NCI-H524 (cell line): ENCODE measurements around the gene SSU72.

Experiments used
- DNase-seq, 2 experiments: peaks; one replicate each; lab custom pipeline; 2025; lab: John Stamatoyannopoulos, UW

Gene SSU72

DNA sequence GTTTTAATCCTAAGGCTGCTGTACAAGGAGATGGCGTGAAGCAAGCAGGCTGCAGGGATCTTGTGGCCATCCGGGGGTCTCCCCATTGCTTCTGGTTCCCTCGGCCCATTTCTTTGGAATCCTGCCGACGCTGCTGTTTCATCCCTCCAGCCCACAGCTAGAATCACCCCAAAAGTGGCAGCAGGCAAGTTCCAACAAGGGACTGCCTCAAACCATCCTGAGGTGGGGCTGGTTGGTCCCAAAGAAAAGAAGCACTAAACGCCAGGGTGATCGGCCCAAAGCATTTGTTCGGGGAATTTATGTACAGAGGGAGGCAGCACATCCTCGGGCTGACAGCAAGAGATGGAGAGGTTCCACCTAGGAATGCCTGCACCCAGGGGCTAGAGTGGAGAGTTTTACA lies 36.1 kb upstream of the SSU72 start:
- no peak for DNase-seq

GRCh38 chr1:1609822-1610485 lies 35.3 kb upstream of the SSU72 start:
- DNase-seq: no peak

DNA sequence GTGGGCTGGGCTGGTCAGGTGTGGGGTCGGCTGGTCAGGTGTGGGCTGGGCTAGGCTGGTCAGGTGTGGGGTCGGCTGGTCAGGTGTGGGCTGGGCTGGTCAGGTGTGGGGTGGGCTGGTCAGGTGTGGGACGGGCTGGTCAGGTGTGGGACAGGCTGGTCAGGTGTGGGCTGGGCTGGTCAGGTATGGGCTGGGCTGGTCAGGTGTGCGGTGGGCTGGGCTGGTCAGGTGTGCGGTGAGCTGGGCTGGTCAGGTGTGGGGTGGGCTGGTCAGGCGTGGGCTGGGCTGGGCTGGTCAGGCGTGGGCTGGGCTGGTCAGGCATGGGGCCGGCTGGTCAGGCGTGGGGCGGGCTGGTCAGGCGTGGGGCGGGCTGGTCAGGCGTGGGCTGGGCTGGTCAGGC lies 31.6 kb upstream of the SSU72 start:
- no peak for DNase-seq

DNA sequence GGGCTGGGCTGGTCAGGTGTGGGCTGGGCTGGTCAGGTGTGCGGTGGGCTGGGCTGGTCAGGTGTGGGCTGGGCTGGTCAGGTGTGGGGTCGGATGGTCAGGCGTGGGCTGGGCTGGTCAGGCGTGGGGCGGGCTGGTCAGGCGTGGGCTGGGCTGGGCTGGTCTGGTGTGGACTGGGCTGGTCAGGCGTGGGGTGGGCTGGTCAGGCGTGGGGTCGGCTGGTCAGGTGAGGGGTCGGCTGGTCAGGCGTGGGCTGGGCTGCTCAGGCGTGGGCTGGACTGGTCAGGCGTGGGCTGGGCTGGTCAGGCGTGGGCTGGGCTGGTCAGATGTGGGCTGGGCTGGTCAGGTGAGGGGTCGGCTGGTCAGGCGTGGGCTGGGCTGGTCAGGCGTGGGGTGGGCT lies 31.1 kb upstream of the SSU72 start:
- no peak for DNase-seq

DNA sequence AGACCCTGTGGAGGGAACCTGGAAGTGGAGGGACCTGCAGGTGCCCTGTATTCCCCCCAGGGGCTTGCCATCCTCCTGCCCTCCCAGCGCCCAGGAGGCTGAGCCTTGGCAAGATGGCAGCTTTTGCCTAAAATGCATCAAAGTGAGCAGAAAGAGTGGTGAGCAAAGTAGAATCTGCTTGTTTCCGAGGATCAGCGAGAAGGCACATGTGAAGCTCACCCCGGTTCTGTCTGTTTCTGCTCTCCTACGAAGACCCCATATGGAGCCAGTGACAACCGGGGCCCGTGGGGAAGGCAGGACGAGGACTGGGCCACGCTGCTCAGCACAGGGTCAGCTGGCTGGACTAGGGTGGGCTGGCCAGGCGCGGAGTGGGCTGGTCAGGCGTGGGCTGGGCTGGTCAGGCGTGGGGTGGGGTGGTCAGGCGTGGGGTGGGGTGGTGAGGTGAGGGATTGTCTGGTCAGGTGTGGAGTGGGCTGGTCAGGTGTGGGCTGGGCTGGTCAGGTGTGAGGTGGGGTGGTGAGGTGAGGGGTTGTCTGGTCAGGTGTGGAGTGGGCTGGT lies 30.4 kb upstream of the SSU72 start:
- no peak for DNase-seq

DNA sequence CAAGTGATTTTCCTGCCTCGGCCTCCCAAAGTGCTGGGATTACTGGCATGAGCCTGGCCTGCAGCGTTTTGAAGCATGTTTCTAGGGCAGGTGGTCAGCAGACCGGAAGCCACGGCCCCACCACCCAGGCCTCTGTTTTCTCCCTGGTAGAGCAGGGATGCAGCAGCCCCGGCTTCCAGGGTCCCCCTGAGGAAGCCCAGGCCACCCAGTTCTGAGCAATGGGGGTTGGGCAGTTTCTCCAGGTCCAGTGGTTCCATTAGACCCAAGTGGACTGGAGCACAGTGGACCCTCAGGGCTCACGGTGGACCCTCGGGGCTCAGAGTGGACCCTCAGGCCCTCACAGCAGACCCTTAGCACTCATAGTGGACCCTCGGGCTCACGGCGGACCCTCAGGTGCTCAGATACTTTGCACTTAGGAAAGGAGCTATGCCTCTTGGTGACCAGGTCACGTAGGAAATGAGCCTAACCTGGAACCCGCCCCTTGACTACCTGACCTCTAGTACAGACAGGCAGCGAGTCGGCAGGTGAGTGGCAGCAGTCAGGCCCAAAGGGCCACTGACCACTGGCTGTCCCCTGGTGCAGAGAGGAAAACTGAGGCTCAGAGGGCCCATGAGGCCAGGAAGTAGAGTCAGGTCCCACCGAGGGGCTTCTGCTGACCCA lies 29.8 kb upstream of the SSU72 start:
- no peak for DNase-seq

DNA sequence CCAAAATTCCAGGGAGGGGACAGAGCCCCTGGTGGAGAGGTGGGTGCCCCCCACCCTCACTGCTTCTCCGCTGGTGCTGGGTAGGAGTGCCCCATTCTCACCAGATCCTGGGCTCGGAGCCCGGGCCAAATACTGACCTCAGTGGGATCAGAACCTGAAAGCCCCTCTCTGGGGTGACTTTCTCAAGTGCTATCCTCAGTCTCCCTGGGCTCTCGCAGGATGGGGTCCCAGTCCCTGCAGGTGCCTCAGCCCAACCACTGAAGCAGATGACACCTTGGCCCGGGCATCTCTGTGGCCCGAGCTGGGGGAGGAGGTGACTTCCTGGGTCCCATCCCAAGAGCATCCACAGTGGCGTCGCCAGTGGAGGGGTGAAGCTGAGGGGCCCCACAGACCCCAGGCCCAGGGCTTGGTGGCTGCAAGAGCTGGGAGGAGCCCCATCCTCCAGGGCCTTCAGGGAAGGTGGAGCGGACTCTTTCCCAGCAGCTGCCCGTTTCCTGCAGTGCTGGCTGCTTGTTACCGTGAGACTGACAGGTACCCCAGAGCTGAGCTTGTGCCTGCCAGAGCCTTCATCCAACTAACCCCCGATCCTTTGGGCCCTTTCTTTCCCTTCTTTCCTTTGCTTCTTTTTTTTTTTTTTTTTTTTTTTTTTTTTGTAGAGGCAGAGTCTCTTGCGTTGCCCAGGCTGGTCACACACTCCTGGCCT lies 29.2 kb upstream of the SSU72 start:
- DNase-seq: no peak

GRCh38 chr1:1602968-1603506 lies 28.4 kb upstream of the SSU72 start:
- DNase-seq: peak in 1 of 2 experiments; percentile 54

GRCh38 chr1:1602304-1602967 lies 27.8 kb upstream of the SSU72 start:
- DNase-seq: no peak

- DNase-seq: no peak
Measured at GRCh38 chr1:1601564-1602303, 27.1 kb upstream of the SSU72 start.

DNA sequence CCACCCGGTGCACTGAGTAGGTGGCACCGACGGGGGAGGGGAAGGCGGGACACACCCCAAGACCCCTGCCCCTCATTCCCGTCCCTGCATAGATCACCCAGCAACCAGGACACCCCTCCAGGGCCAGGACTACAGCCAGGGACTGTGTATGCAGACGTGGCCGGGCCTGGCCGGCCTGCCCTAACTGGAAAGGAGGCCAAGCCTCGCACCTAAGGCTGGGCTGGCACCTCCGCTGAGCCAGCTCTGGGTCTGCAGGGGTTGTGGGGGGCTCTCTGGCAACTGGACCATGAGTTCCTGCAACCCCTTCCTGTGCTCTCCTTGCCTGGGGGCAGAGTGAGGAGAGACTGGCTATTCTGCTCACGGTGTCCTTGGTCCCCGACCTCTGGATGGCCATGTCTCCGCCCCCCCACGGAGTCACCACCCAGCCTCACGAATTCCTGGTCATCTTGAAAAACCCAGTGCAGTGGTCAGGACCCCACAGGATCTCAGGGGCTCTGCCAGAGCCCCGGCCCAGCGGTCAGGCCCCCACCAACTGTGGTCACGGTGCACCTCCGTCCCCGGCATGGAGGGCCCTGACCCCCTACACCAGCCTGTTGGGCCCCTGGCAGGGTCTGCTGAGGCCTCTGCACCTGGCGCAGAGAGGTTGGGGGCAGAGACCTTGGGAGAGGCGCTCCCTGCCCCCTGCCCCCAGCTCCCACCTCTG lies 26.3 kb upstream of the SSU72 start:
- no peak for DNase-seq

DNA sequence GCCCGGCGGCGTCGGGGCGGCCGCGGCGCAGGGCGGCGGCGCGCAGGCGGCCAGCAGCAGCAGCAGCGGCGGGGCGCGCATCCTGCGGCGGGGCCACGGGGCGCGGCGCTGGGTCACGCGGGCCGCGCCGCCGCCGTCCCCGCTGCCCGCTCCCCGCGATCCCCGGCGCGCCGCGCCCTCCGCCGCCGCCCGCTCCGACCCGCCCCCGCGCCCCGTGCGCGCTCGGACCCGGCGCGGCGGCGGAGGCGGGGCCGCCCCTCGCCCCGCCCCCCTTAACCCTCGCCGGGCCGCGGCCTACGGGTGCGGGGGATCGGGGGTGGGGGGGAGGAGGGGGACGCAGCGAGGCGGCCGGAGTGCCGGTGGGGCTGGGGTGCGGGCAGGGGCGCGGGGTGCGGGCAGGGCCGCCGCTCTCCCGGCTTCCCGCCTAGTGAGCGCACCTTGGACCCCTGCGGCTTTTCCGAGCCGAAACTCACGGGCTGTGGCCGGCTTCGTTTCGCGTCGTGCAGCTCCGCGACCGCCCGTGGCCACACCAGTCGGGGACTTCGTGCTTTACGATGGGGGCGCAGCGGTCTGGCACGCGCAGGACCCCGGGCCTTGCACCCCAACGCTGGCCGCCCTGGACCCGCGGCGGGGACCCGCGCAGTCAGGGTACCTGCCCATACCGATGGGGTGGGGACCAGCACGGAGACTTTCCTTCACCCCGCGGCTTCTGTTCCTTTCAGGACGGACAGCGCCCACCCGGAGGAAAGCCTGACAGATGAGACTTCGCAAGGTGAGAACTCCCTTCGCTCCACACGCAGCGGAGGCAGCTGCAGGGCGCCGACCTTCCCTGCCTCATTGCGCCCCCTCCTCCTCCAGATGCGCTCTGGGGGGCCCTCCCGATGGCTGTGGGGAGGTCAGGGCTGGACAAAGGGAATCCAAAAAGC lies 25.5 kb upstream of the SSU72 start, which contains the start of gene FNDC10:
FNDC10 (minus strand) TSS at position 201 of the 926 bp plus-strand sequence; CDS start at position 81, 120 bp downstream.
- DNase-seq: no peak

DNA sequence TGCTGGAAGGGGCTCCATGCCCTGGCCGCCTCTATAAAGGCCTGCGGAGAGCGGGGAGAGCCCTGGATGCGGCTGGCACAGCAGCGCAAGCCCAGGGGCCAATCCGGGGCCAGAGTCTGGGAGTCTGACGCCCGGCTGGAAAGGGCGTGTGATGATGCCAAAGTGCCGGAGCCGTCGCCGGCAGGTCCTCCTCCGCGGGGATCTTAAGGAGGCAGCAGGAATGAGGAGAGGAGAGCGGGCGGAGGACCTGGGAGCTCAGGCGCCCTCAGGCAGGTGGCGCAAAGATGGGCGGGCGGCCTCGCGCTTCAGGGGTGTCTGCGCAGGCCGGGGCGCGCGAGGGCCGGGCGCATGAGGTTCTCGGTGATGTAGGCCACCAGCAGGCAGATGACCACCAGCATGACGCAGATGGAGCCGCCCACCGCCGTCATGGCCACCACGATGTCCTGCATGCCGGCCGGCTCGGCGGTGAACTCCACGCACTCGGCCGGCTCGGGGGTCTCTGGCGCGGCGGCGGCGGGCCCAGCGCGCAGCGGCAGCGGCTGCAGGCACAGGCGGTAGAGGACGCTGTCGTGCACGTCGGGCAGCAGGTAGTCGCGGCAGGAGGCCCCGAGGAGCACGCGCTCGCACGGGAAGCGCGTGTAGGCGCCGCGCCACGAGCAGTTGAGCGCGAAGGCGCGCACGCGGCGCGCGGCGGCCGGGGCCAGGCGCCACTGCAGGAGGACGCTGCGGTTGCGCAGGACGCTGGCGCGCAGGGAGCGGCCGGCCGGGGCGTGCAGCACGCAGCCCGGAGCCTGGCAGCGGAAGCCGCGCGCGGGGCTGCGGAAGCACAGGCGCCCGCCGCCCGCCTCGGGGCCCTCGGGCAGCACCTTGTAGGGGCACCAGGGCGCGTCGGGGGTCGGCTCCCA lies 24.6 kb upstream of the SSU72 start:
- DNase-seq: peak in 1 of 2 experiments; percentile 34

DNA sequence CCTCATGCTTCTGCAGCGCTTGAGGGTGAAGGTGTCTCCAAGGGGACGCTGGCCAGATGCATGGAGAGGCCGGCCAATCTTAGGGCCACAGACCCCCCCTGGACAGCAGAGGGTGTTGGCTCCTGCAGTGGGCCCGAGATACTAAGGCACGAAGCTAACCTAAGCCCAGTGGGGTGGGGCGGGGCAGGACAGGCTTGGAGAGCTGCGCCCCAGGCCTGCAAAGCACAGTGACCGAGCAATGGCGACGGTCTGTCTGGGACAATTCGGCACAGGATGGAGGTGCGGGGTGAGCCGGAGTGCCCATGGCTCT lies 24.0 kb upstream of the SSU72 start:
- DNase-seq: no peak

DNA sequence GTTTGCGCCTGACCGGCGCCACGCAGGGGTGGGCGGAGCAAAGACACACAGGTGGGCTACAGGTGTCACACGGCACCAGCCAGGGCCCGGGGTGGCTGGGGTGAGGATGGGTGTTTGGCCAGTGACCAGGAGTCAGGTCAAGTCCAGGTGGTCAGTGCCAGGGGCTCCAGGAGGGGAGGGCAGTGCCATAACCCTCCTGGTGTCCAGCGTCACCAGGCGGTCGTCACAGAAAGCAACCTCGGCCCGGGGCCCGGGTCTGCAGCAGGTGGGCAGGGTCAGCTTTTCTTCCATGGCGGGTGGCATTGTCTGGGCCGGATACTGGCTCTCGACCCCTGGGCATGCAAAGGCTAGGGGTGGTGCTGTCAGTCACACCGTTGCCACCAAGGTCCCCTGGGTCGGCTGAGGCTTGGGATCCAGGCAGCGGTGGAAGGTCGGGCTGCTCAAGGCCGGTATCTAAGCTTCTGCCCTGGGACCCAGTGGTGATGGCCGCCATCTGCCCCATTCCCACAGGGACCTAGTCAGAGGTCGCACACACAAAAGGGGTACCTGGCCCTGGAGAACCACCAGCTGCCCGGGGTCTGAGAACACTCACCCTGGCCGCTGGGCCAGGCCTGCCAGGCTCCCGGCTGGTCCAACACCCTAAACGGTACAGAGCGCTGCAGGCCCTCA lies 23.5 kb upstream of the SSU72 start:
- DNase-seq: no peak

DNA sequence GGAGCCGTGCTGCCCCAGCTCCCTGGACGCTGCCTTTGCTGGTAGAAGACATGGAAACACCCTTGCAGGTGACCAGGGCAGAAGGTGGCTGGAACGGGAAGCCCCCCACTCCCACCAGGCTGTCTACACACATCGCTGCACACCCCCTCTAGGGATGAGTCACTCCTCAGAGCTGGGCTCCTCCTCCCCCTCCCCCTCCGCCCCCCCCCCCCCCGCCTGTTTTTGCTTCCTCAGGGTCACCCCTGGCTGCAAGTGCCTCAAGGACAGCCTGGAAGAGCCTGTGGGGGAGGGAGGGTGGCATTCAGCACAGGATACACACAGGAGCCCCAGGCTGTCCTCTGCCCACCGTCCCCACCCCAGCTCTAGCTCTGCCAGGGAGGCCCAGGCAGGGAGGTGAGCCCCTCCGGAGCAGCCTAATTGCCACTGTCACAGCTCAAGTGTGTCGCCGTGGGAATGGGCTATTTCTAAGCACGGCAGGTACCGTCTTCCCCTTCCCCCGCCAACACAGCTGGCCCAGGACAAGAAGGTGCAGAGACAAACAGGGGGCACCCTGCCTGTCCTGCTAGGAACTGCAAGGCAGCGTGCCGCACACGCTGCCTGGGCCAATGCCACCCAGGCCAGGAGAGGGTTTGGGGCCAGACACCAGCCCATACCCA lies 22.7 kb upstream of the SSU72 start:
- peak in 1 of 2 experiments; percentile 39 for DNase-seq

DNA sequence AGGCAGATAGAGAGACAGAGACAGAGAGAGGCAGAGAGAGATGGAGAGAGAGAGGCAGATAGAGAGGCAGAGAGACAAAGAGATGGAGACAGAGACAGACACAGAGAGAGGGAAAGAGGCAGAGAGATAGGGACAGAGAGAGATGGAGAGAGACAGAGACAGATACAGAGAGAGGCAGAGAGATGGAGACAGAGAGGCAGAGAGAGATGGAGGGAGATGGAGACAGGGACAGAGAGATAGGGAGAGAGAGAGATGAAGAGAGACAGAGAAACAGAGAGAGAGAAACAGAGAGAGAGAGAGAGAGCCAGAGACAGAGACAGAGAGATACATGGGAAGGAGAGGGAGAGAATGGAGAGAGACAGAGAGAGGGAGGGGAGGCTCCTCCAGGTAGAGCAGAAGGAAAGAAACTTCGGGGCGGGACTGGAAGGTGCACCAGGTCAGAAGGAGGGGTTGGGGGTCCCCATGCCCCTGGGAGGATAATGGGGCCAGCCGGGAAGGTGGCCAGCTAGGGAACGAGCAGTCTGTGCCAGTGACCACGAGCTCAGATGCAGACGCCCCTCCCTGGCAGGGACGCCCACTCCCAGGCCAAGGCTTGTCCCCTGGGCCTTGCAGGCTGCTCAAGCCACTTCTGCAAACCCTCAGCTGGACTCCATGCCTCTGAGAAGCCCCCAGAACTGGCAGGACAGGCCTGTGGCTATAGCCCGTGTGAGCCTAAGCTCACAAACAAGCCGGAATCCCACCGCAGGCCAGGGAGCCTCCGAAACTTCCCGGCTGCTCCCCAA lies 22.0 kb upstream of the SSU72 start:
- DNase-seq: no peak
